Astrocyte (in vitro differentiated cells and primary cell): ENCODE data around the gene AACS.

Source experiments
- CTCF ChIP-seq: IDR thresholded peaks from 2 replicates; pipeline ENCODE4 v1.5.1; 2011; ENCODE audit warnings: low read depth, mild to moderate bottlenecking, inconsistent platforms, low read length, moderate library complexity; ENCODE audit not compliant: insufficient read depth
- EZH2 ChIP-seq: IDR thresholded peaks from 2 replicates; pipeline ENCODE4 v1.6.1; 2012; ENCODE audit warnings: mild to moderate bottlenecking, low read length, inconsistent platforms; ENCODE audit not compliant: insufficient read depth

- TF ChIP-seq CTCF (no peak), EZH2 (no peak)
Observed at GRCh38 chr12:125100551-125101434, 35.6 kb downstream of the AACS start.
